Suprapubic skin (tissue), 4 donors: Measurements from ENCODE around the gene CFAP53. TPM values are rescaled to one million over a fixed set of nuclear protein-coding genes. Genes with fewer than 3 reads are reported as not detected.

ENCODE experiments used
- DNase-seq, 2 donors: peaks; one replicate each; pipeline ENCODE4 v3.0.0-alpha.2; 2019; ENCODE audit warnings: low spot score in 2 of 2
- H3K27ac ChIP-seq: fragments of 200-600 bp; sonication (generic); one replicate; pipeline ENCODE4 v1.5.1; 2019
- H3K27me3 ChIP-seq: fragments of 200-600 bp; sonication (generic); one replicate; pipeline ENCODE4 v1.5.1; 2019
- H3K36me3 ChIP-seq: fragments of 200-600 bp; sonication (generic); one replicate; pipeline ENCODE4 v1.5.1; 2019
- H3K4me1 ChIP-seq: fragments of 200-600 bp; sonication (generic); one replicate; pipeline ENCODE4 v1.5.1; 2019
- H3K4me3 ChIP-seq: fragments of 200-600 bp; sonication (generic); one replicate; pipeline ENCODE4 v1.5.1; 2019; ENCODE audit warnings: mild to moderate bottlenecking
- H3K9me3 ChIP-seq: fragments of 200-600 bp; sonication (generic); one replicate; pipeline ENCODE4 v1.5.1; 2019
- EP300 ChIP-seq: sonication (generic); formaldehyde crosslinking; IDR thresholded peaks from one replicate; pipeline ENCODE4 v1.6.1; 2017; ENCODE audit warnings: antibody characterized with exemption
- POLR2A ChIP-seq, 2 donors: fragments of 450-650 bp; IDR thresholded peaks; one replicate each; pipeline ENCODE4 v1.6.1; 2017; ENCODE audit warnings: antibody characterized with exemption in 2 of 2, mild to moderate bottlenecking in 2 of 2, moderate library complexity in 2 of 2
- POLR2AphosphoS5 ChIP-seq, 3 donors: sonication (generic); formaldehyde crosslinking; IDR thresholded peaks; one replicate each; pipeline ENCODE4 v1.6.1; 2017; ENCODE audit warnings: antibody characterized with exemption in 3 of 3
- WGBS: methylation state at CpG from one replicate; pipeline ENCODE4 v1.1.5; 2018; 5-methylcytosine and 5-hydroxymethylcytosine counted together
- total RNA-seq, 4 donors: library from RNA; depleted of rRNA; stranded (reverse); fragments of >200 nt; gene quantifications; one replicate each; pipeline ENCODE4 v1.1.0, GENCODE V29; 2016
- TF ChIP-seq, protein P1 (sequence below), 2 donors: fragments of 200-600 bp in 1 of 2; fragments of 450-650 bp in 1 of 2; sonication (generic) in 1 of 2; IDR thresholded peaks; one replicate each; pipeline ENCODE4 v1.5.1; 2016 to 2019; ENCODE audit warnings: antibody characterized with exemption in 2 of 2, mild to moderate bottlenecking in 1 of 2, moderate library complexity in 1 of 2

The CFAP53 gene
- total RNA-seq, 4 donors from 2014 or later, result 0.34 TPM; not detected in 3

- Histone ChIP-seq H3K4me1 (no peaks in the 10 kb centered on the region), H3K36me3 (no peaks in the 10 kb centered on the region), H3K27ac (no peak overlapping the region), H3K9me3 (no peaks in the 10 kb centered on the region), H3K27me3 (no peaks in the 10 kb centered on the region), H3K4me3 (no peak overlapping the region)
- TF ChIP-seq, protein P1, sequence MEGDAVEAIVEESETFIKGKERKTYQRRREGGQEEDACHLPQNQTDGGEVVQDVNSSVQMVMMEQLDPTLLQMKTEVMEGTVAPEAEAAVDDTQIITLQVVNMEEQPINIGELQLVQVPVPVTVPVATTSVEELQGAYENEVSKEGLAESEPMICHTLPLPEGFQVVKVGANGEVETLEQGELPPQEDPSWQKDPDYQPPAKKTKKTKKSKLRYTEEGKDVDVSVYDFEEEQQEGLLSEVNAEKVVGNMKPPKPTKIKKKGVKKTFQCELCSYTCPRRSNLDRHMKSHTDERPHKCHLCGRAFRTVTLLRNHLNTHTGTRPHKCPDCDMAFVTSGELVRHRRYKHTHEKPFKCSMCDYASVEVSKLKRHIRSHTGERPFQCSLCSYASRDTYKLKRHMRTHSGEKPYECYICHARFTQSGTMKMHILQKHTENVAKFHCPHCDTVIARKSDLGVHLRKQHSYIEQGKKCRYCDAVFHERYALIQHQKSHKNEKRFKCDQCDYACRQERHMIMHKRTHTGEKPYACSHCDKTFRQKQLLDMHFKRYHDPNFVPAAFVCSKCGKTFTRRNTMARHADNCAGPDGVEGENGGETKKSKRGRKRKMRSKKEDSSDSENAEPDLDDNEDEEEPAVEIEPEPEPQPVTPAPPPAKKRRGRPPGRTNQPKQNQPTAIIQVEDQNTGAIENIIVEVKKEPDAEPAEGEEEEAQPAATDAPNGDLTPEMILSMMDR (IDR thresholded peaks at IDR 0.05), result no peak
- no peak for TF ChIP-seq POLR2AphosphoS5 (IDR thresholded peaks at IDR 0.05)
- no peak for TF ChIP-seq EP300
- no peak for TF ChIP-seq POLR2A (IDR thresholded peaks at IDR 0.05)
- WGBS, result 52% methylated on average over 7 of the region's 7 CpGs
- no peak for DNase-seq
Measured at GRCh38 chr18:50218432-50219197, 47.7 kb downstream of the CFAP53 start.

GRCh38 chr18:50209311-50209710, 57.0 kb downstream of the CFAP53 start:
- WGBS, result 90% methylated on average over 4 of the region's 4 CpGs
- Histone ChIP-seq H3K4me3 (no peak overlapping the region), H3K36me3 (no peaks in the 10 kb centered on the region), H3K4me1 (no peaks in the 10 kb centered on the region), H3K27me3 (peaks cover 26% of the 10 kb centered on the region), H3K27ac (no peak overlapping the region), H3K9me3 (no peaks in the 10 kb centered on the region)
- no peak for DNase-seq
- TF ChIP-seq POLR2A (IDR thresholded peaks at IDR 0.05) (no peak), POLR2AphosphoS5 (IDR thresholded peaks at IDR 0.05) (no peak), EP300 (no peak)
- TF ChIP-seq, protein P1 (IDR thresholded peaks at IDR 0.05), result no peak

GRCh38 chr18:50207722-50208121, 58.6 kb downstream of the CFAP53 start:
- Histone ChIP-seq H3K9me3 (no peaks in the 10 kb centered on the region), H3K4me3 (no peak overlapping the region), H3K36me3 (no peaks in the 10 kb centered on the region), H3K27ac (no peak overlapping the region), H3K27me3 (peaks cover 37% of the 10 kb centered on the region), H3K4me1 (peaks cover 4% of the 10 kb centered on the region)
- TF ChIP-seq POLR2A (IDR thresholded peaks at IDR 0.05) (no peak), EP300 (no peak), POLR2AphosphoS5 (IDR thresholded peaks at IDR 0.05) (no peak)
- TF ChIP-seq, protein P1 (IDR thresholded peaks at IDR 0.05), result no peak
- no peak for DNase-seq
- 31% methylated on average over 1 of the region's 1 CpG for WGBS

DNA sequence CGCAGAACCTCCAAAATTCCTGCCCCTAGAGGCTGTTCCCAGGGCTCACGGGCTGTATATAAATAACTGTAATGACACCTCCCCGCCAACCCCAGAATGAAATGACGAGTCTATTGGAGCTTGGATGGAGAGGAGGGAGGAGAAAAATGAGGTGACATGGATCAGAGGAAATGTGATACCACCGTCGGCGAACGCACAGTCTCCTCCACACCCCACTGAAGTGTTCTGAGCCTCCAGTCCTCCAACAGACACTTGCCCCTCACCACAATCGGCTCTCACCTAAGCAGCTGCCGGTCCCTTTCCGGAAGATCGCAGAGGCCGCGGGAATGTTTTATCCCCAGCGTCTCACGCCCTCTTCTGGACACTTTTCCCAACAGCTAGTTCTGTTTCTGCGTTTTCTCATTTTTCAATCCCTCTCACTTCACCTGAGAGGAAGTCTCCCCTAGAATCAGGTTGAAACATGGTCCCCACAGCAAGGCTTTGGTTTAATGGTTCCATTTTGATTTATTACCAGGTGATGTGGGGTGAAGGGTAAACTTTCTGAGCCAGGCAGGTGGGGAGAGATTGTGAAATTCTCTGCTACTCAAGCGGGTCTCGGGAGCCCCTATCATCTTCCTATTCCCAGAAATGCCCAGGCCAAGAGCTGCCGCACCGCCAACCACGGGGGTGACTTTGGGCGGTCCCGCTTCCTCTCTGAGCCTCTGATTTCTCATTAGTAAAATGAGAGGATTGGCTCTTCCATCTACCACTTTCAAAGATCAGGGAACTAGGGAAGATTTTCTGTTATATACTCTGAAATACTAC, 62.3 kb downstream of the CFAP53 start:
- TF ChIP-seq POLR2A (IDR thresholded peaks at IDR 0.05), result no peak
- TF ChIP-seq, protein P1 (IDR thresholded peaks at IDR 0.05), result peak in 1 of 2 donors; percentile 45
- no peak for TF ChIP-seq POLR2AphosphoS5 (IDR thresholded peaks at IDR 0.05)
- TF ChIP-seq EP300, result no peak
- Histone ChIP-seq H3K9me3 (peaks cover 3% of the 10 kb centered on the region), H3K27me3 (peaks cover 32% of the 10 kb centered on the region), H3K4me1 (peaks cover 4% of the 10 kb centered on the region), H3K27ac (no peak overlapping the region), H3K36me3 (no peaks in the 10 kb centered on the region), H3K4me3 (no peak overlapping the region)
- no peak for DNase-seq
- 19% methylated on average over 24 of the region's 24 CpGs for WGBS

DNA sequence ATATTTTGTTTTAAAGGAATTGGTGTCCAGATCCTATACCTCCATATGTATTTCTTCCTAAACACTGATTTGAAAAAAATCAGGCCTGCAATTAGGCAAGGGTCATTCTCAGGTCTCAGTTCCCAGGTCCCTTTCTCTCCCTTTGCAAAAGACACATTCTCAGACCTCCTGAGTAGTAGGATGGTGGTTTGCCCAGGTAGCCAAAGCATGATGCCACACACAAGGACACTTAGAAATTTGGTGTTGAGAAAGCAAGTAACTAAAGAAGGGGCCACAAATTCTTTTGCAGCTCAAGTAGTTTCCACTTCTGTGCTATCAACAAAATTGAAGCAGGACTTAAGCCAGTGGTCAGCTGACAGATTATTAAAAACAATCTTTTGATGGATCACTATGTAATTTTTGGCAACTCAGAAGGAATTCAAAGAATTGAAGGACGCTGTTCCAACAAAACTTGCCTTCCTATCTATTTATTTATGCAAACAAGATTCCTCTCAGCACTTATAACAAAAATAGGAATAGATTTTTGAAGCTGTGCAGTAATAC, 64.7 kb downstream of the CFAP53 start:
- H3K9me3 ChIP-seq, result peaks cover 3% of the 10 kb centered on the region
- no peak overlapping the region for H3K4me3 ChIP-seq
- H3K27me3 ChIP-seq, result peaks cover 50% of the 10 kb centered on the region
- H3K4me1 ChIP-seq, result peaks cover 4% of the 10 kb centered on the region
- H3K36me3 ChIP-seq, result no peaks in the 10 kb centered on the region
- TF ChIP-seq EP300, result no peak
- TF ChIP-seq, protein P1 (IDR thresholded peaks at IDR 0.05), result no peak
- no peak for TF ChIP-seq POLR2A (IDR thresholded peaks at IDR 0.05)
- no peak for TF ChIP-seq POLR2AphosphoS5 (IDR thresholded peaks at IDR 0.05)
- 62% methylated on average over 1 of the region's 1 CpG for WGBS
- DNase-seq, result no peak
- no peak overlapping the region for H3K27ac ChIP-seq
